ENCODE results near the gene SORCS2. TPM values are rescaled to one million over a fixed set of nuclear protein-coding genes. Genes with fewer than 3 reads are reported as not detected.
A peak's percentile ranks its signal among the peaks of the same experiment; 100 is the strongest.

Gene SORCS2
- total RNA-seq, 1 donor from 2014 or later: 7.1 TPM

GRCh38 chr4:7673121-7673520, 480.8 kb downstream of the SORCS2 start:
- Mint-ChIP-seq H3K4me1 (peaks cover 8% of the 10 kb centered on the region), H3K4me3 (no peak overlapping the region), H3K9me3 (peaks cover 27% of the 10 kb centered on the region), H3K27ac (no peak overlapping the region), H3K27me3 (ENCODE audit: low read depth) (peaks cover 8% of the 10 kb centered on the region), H3K36me3 (peaks cover 5% of the 10 kb centered on the region)
- DNase-seq (ENCODE audit: low spot score in 2 of 2, unreplicated experiment in 2 of 2): no peak
- TF ChIP-seq CTCF (IDR thresholded peaks at IDR 0.05; ENCODE audit: unreplicated experiment): no peak

- H3K27me3 Mint-ChIP-seq (ENCODE audit: low read depth): peaks cover 8% of the 10 kb centered on the region
- no peak for TF ChIP-seq CTCF (IDR thresholded peaks at IDR 0.05; ENCODE audit: unreplicated experiment)
Measured at GRCh38 chr4:7674706-7675105, 482.4 kb downstream of the SORCS2 start.

GRCh38 chr4:7675136-7675535, 482.8 kb downstream of the SORCS2 start:
- Mint-ChIP-seq H3K36me3 (peaks cover 5% of the 10 kb centered on the region), H3K9me3 (peaks cover 22% of the 10 kb centered on the region), H3K27me3 (ENCODE audit: low read depth) (peaks cover 8% of the 10 kb centered on the region), H3K4me1 (peaks cover 8% of the 10 kb centered on the region), H3K4me3 (no peak overlapping the region), H3K27ac (no peak overlapping the region)
- TF ChIP-seq CTCF (IDR thresholded peaks at IDR 0.05; ENCODE audit: unreplicated experiment): no peak
- no peak for DNase-seq (ENCODE audit: low spot score in 2 of 2, unreplicated experiment in 2 of 2)

More at GRCh38 chr4:7674706-7675105, 482.4 kb downstream of the SORCS2 start:
- H3K4me1 Mint-ChIP-seq: peaks cover 8% of the 10 kb centered on the region
- no peak for DNase-seq (ENCODE audit: low spot score in 2 of 2, unreplicated experiment in 2 of 2)
- H3K4me3 Mint-ChIP-seq: no peak overlapping the region
- H3K27ac Mint-ChIP-seq: no peak overlapping the region
- peaks cover 5% of the 10 kb centered on the region for H3K36me3 Mint-ChIP-seq
- peaks cover 25% of the 10 kb centered on the region for H3K9me3 Mint-ChIP-seq

- no peak for DNase-seq (ENCODE audit: low spot score in 2 of 2, unreplicated experiment in 2 of 2)
- Mint-ChIP-seq H3K4me1 (peaks cover 8% of the 10 kb centered on the region), H3K4me3 (no peak overlapping the region), H3K27me3 (ENCODE audit: low read depth) (peaks cover 8% of the 10 kb centered on the region), H3K9me3 (peaks cover 20% of the 10 kb centered on the region), H3K27ac (no peak overlapping the region), H3K36me3 (peaks cover 5% of the 10 kb centered on the region)
- TF ChIP-seq CTCF (IDR thresholded peaks at IDR 0.05; ENCODE audit: unreplicated experiment): no peak
Measured at GRCh38 chr4:7675612-7676320, 483.4 kb downstream of the SORCS2 start.

GRCh38 chr4:7676398-7676922, 484.1 kb downstream of the SORCS2 start:
- H3K27ac Mint-ChIP-seq: peak overlapping the region; percentile 43
- peaks cover 8% of the 10 kb centered on the region for H3K4me1 Mint-ChIP-seq
- peaks cover 18% of the 10 kb centered on the region for H3K9me3 Mint-ChIP-seq
- no peak for DNase-seq (ENCODE audit: low spot score in 2 of 2, unreplicated experiment in 2 of 2)
- H3K4me3 Mint-ChIP-seq: no peak overlapping the region
- no peak for TF ChIP-seq CTCF (IDR thresholded peaks at IDR 0.05; ENCODE audit: unreplicated experiment)
- peaks cover 12% of the 10 kb centered on the region for H3K27me3 Mint-ChIP-seq (ENCODE audit: low read depth)
- H3K36me3 Mint-ChIP-seq: peaks cover 6% of the 10 kb centered on the region

All from mesothelial cell of epicardium (in vitro differentiated cells).